Measurements from ENCODE around the gene EHMT1. TPM values are rescaled to one million over a fixed set of nuclear protein-coding genes. Genes with fewer than 3 reads are reported as not detected.

EHMT1 gene
- total and polyA plus RNA-seq, 2 of the 8 experiments (the other 6 are each of a cell fraction or from before 2014, with no cell fraction given) = 95.7 to 163 TPM

GRCh38 chr9:137590469-137591383 is 28.1 kb upstream of the EHMT1 start, which contains the start of gene ZMYND19:
ZMYND19 (minus strand) TSS chr9:137590512; CDS start chr9:137590263, 249 bp downstream.
- FAIRE-seq (no peak), DNase-seq (ENCODE audit: low read depth in 1 of 2, low spot score in 2 of 2) (peak in 1 of 2 experiments; percentile 94)
- ChIA-PET CTCF (ENCODE audit: partially characterized antibody) (interaction anchor here (0.6 to 1.5 kb wide), 6 partner anchors 9 to 99 kb away, joined by 3 to 5 read pairs (median 4); partner anchors contain the start of gene ARRDC1), POLR2A (ENCODE audit: partially characterized antibody) (interaction anchor here (0.8 to 6.2 kb wide), 9 partner anchors 9 to 76 kb away, joined by 3 to 45 read pairs (median 4); partner anchors contain the start of genes DPH7 and EHMT1)
- H2BK15ac ChIP-seq (ENCODE audit: low read length) = no peak within 1 kb of the TSS
- no peaks in the 10 kb centered on the region for H3K9me3 ChIP-seq (ENCODE audit: insufficient read depth in 2 of 2, low read depth in 1 of 2, low read length in 1 of 2)
- no peak within 1 kb of the TSS for H2BK20ac ChIP-seq (ENCODE audit: low read length)
- no peak within 1 kb of the TSS for H3K14ac ChIP-seq (ENCODE audit: insufficient read length)
- peak within 1 kb of the TSS; percentile 38 for H3K18ac ChIP-seq (ENCODE audit: extremely low read depth, low read length)
- H3K4me2 ChIP-seq (ENCODE audit: insufficient read depth in 1 of 2, low read depth in 2 of 2, low read length in 2 of 2) = peak within 1 kb of the TSS; percentile 91 to 99
- no peak within 1 kb of the TSS for H3K56ac ChIP-seq (replicated peaks; ENCODE audit: insufficient read length, low read depth, low read length)
- H3K9ac ChIP-seq (replicated peaks in 1 of 4; ENCODE audit: extremely low read depth in 1 of 4, low read depth in 3 of 4, low read length in 3 of 4) = peak within 1 kb of the TSS; percentile 66 to 93 (median 74)
- H3K36me3 ChIP-seq (ENCODE audit: control insufficient read depth in 2 of 4, insufficient read depth in 4 of 4, low read length in 3 of 4) = peaks cover 23 to 30% (median 25%) of the 10 kb centered on the region in 4 experiments
- peak within 1 kb of the TSS; percentile 45; the same call in 1 of the 2 replicates for H3K27ac ChIP-seq (ENCODE audit: low read depth, low read length)
- H2BK5ac ChIP-seq (ENCODE audit: low read depth, low read length) = no peak within 1 kb of the TSS
- 0 out of 2 replicates have a peak within 1 kb of the TSS, but pooled peaks have one; percentile 39 for H2AK5ac ChIP-seq (ENCODE audit: low read depth, low read length)
- H4K5ac ChIP-seq (ENCODE audit: insufficient read length, low read depth, low read length) = no peak within 1 kb of the TSS
- peaks cover 0 to 22% of the 10 kb centered on the region in 2 experiments; a peak in 2 of 4 replicates for H3K79me2 ChIP-seq (ENCODE audit: control insufficient read depth in 1 of 2, insufficient read depth in 2 of 2, low read length in 2 of 2)
- H3K23ac ChIP-seq (ENCODE audit: insufficient read length) = no peak within 1 kb of the TSS
- H3K27me3 ChIP-seq (replicated peaks in 1 of 4; ENCODE audit: control insufficient read depth in 3 of 4, extremely low read depth in 1 of 4, insufficient read depth in 3 of 4, low read length in 3 of 4) = no peaks in the 10 kb centered on the region; a peak in 1 of 7 replicates
- 2% methylated on average over 20 of the region's 113 CpGs; no CpG with 5 or more reads in 1 of the 2 experiments for WGBS, 2 experiments (ENCODE audit: extremely low coverage in 1 of 2, insufficient coverage in 1 of 2, insufficient read length in 1 of 2, insufficient replicate concordance in 2 of 2, low coverage in 1 of 2, low lambda C conversion rate in 2 of 2, missing lambda C conversion rate in 1 of 2)
- H2BK120ac ChIP-seq (replicated peaks; ENCODE audit: low read depth, low read length) = no peak within 1 kb of the TSS
- H4K8ac ChIP-seq (ENCODE audit: extremely low read depth, insufficient read depth, low read length) = peak within 1 kb of the TSS; percentile 84
- H3K4me1 ChIP-seq (replicated peaks in 1 of 4; ENCODE audit: control insufficient read depth in 3 of 4, insufficient read depth in 4 of 4, low read length in 3 of 4) = peaks cover 0 to 7% (median 5%) of the 10 kb centered on the region in 4 experiments; a peak in 5 of 7 replicates
- peaks cover 8% of the 10 kb centered on the region; the same call in 1 of the 2 replicates for H3K23me2 ChIP-seq (ENCODE audit: low read depth, low read length)
- H2AFZ ChIP-seq (ENCODE audit: low read length) = peak within 1 kb of the TSS; percentile 77; the same call in 1 of the 2 replicates
- no peak within 1 kb of the TSS; the same call in 1 of the 2 replicates for H2BK12ac ChIP-seq (ENCODE audit: low read depth, low read length)
- H3K4me3 ChIP-seq (ENCODE audit: extremely low read depth in 1 of 4, insufficient read depth in 2 of 4, low read depth in 3 of 4, low read length in 4 of 4) = peak within 1 kb of the TSS; percentile 82 to 96 (median 86)
- H3K4ac ChIP-seq (replicated peaks; ENCODE audit: insufficient read length, low read depth, low read length) = peak within 1 kb of the TSS; percentile 75
- no peak within 1 kb of the TSS for H4K91ac ChIP-seq (replicated peaks; ENCODE audit: insufficient read length, low read length)
- peaks cover 17 to 24% of the 10 kb centered on the region in 2 experiments for H4K20me1 ChIP-seq (replicated peaks in 1 of 2; ENCODE audit: control insufficient read depth in 1 of 2, insufficient read depth in 2 of 2, low read length in 2 of 2)
- peaks cover 18% of the 10 kb centered on the region for H3K79me1 ChIP-seq (ENCODE audit: low read depth, low read length)
- TF ChIP-seq NRF1 (IDR thresholded peaks at IDR 0.05; ENCODE audit: low read depth, low read length) (peak; percentile 35; the same call in 1 of the 2 replicates), POLR2AphosphoS5 (IDR thresholded peaks at IDR 0.05; ENCODE audit: low read depth, low read length) (peak; percentile 67), MAX (IDR thresholded peaks at IDR 0.05) (peak; percentile 56; the same call in 1 of the 2 replicates), TBP (IDR thresholded peaks at IDR 0.05; ENCODE audit: low read depth, low read length) (peak; percentile 52; the same call in 1 of the 2 replicates), EGR1 (IDR thresholded peaks at IDR 0.05; ENCODE audit: borderline replicate concordance, low read depth, low read length) (no peak), FOSL1 (IDR thresholded peaks at IDR 0.05; ENCODE audit: insufficient read depth, low read depth, low read length) (peak; percentile 77; the same call in 1 of the 2 replicates), POLR2A (IDR thresholded peaks at IDR 0.05; ENCODE audit: control extremely low read depth in 1 of 2, low read depth in 2 of 2, low read length in 2 of 2) (peak in 1 of 2 experiments; percentile 56; a peak in 2 of 3 replicates), PHF8 (conservative IDR thresholded peaks at IDR 0.05; ENCODE audit: low read depth, low read length) (peak; percentile 67), KDM4A (IDR thresholded peaks at IDR 0.05; ENCODE audit: low read depth, low read length, severe bottlenecking) (peak; percentile 14), CREB1 (IDR thresholded peaks at IDR 0.05) (peak; percentile 85), ASH2L (IDR thresholded peaks at IDR 0.05; ENCODE audit: low read length) (peak; percentile 35)

Measured in H1 (cell line).